ENCODE measurements around the gene SGCD.

The SGCD gene

DNA sequence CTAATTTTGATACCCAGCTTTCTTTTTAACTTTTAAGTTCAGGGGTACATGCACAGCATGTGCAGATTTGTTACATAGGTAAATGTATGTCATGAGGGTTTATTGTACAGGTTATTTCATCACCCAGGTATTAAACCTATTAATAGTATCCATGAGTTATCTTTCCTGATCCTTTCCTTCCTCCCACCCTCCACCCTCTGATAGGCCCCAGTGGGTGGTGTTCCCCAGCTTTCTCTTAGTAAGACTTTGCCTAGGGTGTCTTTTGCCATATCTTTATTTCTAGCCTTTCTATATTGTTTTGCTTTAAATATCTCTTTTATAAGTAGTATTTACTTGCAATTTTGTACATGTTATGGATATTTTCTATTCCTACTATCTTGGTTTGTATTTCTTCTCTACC is 243.7 kb downstream of the SGCD start:
- H2AFZ ChIP-seq (ENCODE audit: low read depth, low read length) = no peak overlapping the region
- H3K14ac ChIP-seq (ENCODE audit: low read length in 2 of 2) = no peak overlapping the region
- H2BK15ac ChIP-seq (ENCODE audit: low read depth, poor library complexity, severe bottlenecking) = no peak overlapping the region
- no peaks in the 10 kb centered on the region for H3K79me1 ChIP-seq (replicated peaks; ENCODE audit: low read length, poor library complexity, severe bottlenecking)
- no peak overlapping the region for H2BK5ac ChIP-seq (ENCODE audit: low read depth, low read length, poor library complexity, severe bottlenecking)
- no peaks in the 10 kb centered on the region for H3K9me3 ChIP-seq (ENCODE audit: control insufficient read depth, low read length)
- no peak overlapping the region for H4K91ac ChIP-seq (ENCODE audit: low read length)
- H4K8ac ChIP-seq (ENCODE audit: low read length) = no peak overlapping the region
- H3K4ac ChIP-seq (ENCODE audit: low read depth in 1 of 2, low read length in 2 of 2) = no peak overlapping the region
- no peak overlapping the region for H2AK5ac ChIP-seq (ENCODE audit: low read length, severe bottlenecking)
- H3K36me3 ChIP-seq (ENCODE audit: control insufficient read depth in 1 of 2, insufficient read depth in 2 of 2, low read depth in 1 of 2, low read length in 2 of 2) = no peaks in the 10 kb centered on the region
- no peaks in the 10 kb centered on the region for H3K27me3 ChIP-seq (ENCODE audit: control insufficient read depth in 1 of 2, insufficient read depth in 1 of 2, low read length in 2 of 2)
- H3K4me3 ChIP-seq (ENCODE audit: insufficient read depth in 1 of 2, low read depth in 1 of 2, low read length in 2 of 2) = no peak overlapping the region
- H3K4me1 ChIP-seq (ENCODE audit: control insufficient read depth, insufficient read depth, low read depth, low read length) = no peaks in the 10 kb centered on the region
- H3K9ac ChIP-seq (ENCODE audit: low read length) = no peak overlapping the region
- no peak for DNase-seq
- H3K4me2 ChIP-seq (ENCODE audit: low read length, poor library complexity, severe bottlenecking) = no peak overlapping the region
- no peak overlapping the region for H2BK12ac ChIP-seq (ENCODE audit: low read length in 2 of 2)
- H2BK120ac ChIP-seq (ENCODE audit: low read depth, low read length) = no peak overlapping the region
- no peak overlapping the region for H3K23ac ChIP-seq (ENCODE audit: low read length in 2 of 2)
- H3K27ac ChIP-seq (ENCODE audit: low read length, poor library complexity, severe bottlenecking) = no peak overlapping the region
- H3K18ac ChIP-seq (ENCODE audit: low read depth in 1 of 2, low read length in 2 of 2) = no peak overlapping the region

DNA sequence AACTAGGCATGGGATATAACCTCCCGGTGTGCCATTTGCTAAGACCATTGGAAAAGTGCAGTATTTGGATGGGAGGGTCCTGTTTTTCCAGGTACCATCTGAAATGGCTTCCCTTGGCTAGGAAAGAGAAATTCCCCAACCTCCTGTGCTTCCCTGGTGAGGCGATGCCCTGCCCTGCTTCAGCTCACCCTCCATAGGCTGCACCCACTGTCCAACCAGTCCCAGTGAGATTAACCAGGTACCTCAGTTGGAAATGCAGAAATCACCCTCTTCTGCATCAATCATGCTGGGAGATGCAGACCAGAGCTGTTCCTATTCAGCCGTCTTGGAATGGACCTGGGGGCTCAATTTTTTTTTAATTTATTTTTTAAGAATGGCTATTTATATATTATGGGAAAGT is 254.8 kb downstream of the SGCD start:
- Histone ChIP-seq H3K18ac (ENCODE audit: low read depth in 1 of 2, low read length in 2 of 2) (no peak overlapping the region), H4K91ac (ENCODE audit: low read length) (no peak overlapping the region), H4K8ac (ENCODE audit: low read length) (no peak overlapping the region), H2BK15ac (ENCODE audit: low read depth, poor library complexity, severe bottlenecking) (no peak overlapping the region), H2BK120ac (ENCODE audit: low read depth, low read length) (no peak overlapping the region), H3K9me3 (ENCODE audit: control insufficient read depth, low read length) (no peaks in the 10 kb centered on the region), H3K9ac (ENCODE audit: low read length) (no peak overlapping the region), H3K27me3 (ENCODE audit: control insufficient read depth in 1 of 2, insufficient read depth in 1 of 2, low read length in 2 of 2) (no peaks in the 10 kb centered on the region), H3K4me1 (ENCODE audit: control insufficient read depth, insufficient read depth, low read depth, low read length) (no peaks in the 10 kb centered on the region), H3K14ac (ENCODE audit: low read length in 2 of 2) (no peak overlapping the region), H2BK12ac (ENCODE audit: low read length in 2 of 2) (no peak overlapping the region), H3K27ac (ENCODE audit: low read length, poor library complexity, severe bottlenecking) (no peak overlapping the region), H3K23ac (ENCODE audit: low read length in 2 of 2) (no peak overlapping the region), H3K4ac (ENCODE audit: low read depth in 1 of 2, low read length in 2 of 2) (no peak overlapping the region), H3K4me3 (ENCODE audit: insufficient read depth in 1 of 2, low read depth in 1 of 2, low read length in 2 of 2) (no peak overlapping the region), H2BK5ac (ENCODE audit: low read depth, low read length, poor library complexity, severe bottlenecking) (no peak overlapping the region), H3K36me3 (ENCODE audit: control insufficient read depth in 1 of 2, insufficient read depth in 2 of 2, low read depth in 1 of 2, low read length in 2 of 2) (no peaks in the 10 kb centered on the region), H2AK5ac (ENCODE audit: low read length, severe bottlenecking) (no peak overlapping the region), H2AFZ (ENCODE audit: low read depth, low read length) (no peak overlapping the region), H3K4me2 (ENCODE audit: low read length, poor library complexity, severe bottlenecking) (no peak overlapping the region), H3K79me1 (replicated peaks; ENCODE audit: low read length, poor library complexity, severe bottlenecking) (no peaks in the 10 kb centered on the region)
- no peak for DNase-seq
- 72% methylated on average over 3 of the region's 3 CpGs for WGBS

DNA sequence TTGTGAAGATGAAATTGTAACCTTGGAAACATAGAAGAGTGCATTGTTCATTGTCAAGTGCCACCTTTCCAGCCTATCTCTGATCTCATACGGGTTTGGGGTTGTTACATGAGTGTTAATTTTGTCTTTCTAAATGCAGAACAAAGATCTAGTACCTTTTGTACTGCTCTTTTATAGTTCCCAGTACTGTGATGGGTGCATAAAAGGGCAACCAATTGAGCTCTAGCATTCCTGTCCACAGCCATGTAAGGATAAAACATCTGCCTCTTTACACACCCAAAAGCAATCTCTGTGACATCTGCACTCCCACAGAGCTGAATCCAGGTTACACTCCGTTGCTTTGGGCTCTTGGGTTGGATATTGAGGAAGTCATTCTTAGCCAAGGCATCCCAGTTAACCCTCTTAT is 255.2 kb downstream of the SGCD start:
- Histone ChIP-seq H4K8ac (ENCODE audit: low read length) (no peak overlapping the region), H3K4me3 (ENCODE audit: insufficient read depth in 1 of 2, low read depth in 1 of 2, low read length in 2 of 2) (no peak overlapping the region), H3K27ac (ENCODE audit: low read length, poor library complexity, severe bottlenecking) (no peak overlapping the region), H3K4ac (ENCODE audit: low read depth in 1 of 2, low read length in 2 of 2) (no peak overlapping the region), H3K4me2 (ENCODE audit: low read length, poor library complexity, severe bottlenecking) (no peak overlapping the region), H3K14ac (ENCODE audit: low read length in 2 of 2) (no peak overlapping the region), H2BK12ac (ENCODE audit: low read length in 2 of 2) (no peak overlapping the region), H3K4me1 (ENCODE audit: control insufficient read depth, insufficient read depth, low read depth, low read length) (no peaks in the 10 kb centered on the region), H3K36me3 (ENCODE audit: control insufficient read depth in 1 of 2, insufficient read depth in 2 of 2, low read depth in 1 of 2, low read length in 2 of 2) (no peaks in the 10 kb centered on the region), H2AFZ (ENCODE audit: low read depth, low read length) (no peak overlapping the region), H2BK15ac (ENCODE audit: low read depth, poor library complexity, severe bottlenecking) (no peak overlapping the region), H4K91ac (ENCODE audit: low read length) (no peak overlapping the region), H3K9me3 (ENCODE audit: control insufficient read depth, low read length) (no peaks in the 10 kb centered on the region), H2BK120ac (ENCODE audit: low read depth, low read length) (no peak overlapping the region), H2BK5ac (ENCODE audit: low read depth, low read length, poor library complexity, severe bottlenecking) (no peak overlapping the region), H3K9ac (ENCODE audit: low read length) (no peak overlapping the region), H3K18ac (ENCODE audit: low read depth in 1 of 2, low read length in 2 of 2) (no peak overlapping the region), H3K23ac (ENCODE audit: low read length in 2 of 2) (no peak overlapping the region), H2AK5ac (ENCODE audit: low read length, severe bottlenecking) (no peak overlapping the region), H3K27me3 (ENCODE audit: control insufficient read depth in 1 of 2, insufficient read depth in 1 of 2, low read length in 2 of 2) (no peaks in the 10 kb centered on the region), H3K79me1 (replicated peaks; ENCODE audit: low read length, poor library complexity, severe bottlenecking) (no peaks in the 10 kb centered on the region)
- 29% methylated on average over 1 of the region's 2 CpGs for WGBS
- no peak for DNase-seq

DNA sequence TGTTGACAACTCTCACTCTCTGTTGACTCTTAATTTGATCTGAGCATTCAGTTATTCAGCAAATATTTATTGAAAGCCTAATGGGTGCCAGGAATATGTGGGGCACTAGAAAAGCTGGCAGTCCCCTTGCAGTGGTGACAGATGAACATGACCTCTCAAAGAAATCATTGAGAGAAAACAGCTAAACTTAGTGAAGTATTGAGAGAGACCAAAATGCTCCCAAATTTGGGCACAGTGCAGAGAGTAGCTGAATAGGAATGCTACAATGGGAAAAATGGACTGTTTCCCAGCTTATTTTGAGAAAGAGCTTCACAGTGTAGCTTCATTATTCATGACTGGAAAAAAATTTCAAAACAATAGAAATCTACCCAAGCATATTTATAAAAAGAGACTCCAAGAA is 257.9 kb downstream of the SGCD start:
- Histone ChIP-seq H3K18ac (ENCODE audit: low read depth in 1 of 2, low read length in 2 of 2) (no peak overlapping the region), H3K14ac (ENCODE audit: low read length in 2 of 2) (no peak overlapping the region), H2AFZ (ENCODE audit: low read depth, low read length) (no peak overlapping the region), H3K27me3 (ENCODE audit: control insufficient read depth in 1 of 2, insufficient read depth in 1 of 2, low read length in 2 of 2) (no peaks in the 10 kb centered on the region), H3K36me3 (ENCODE audit: control insufficient read depth in 1 of 2, insufficient read depth in 2 of 2, low read depth in 1 of 2, low read length in 2 of 2) (peaks cover 0 to 3% of the 10 kb centered on the region in 2 experiments), H3K79me1 (replicated peaks; ENCODE audit: low read length, poor library complexity, severe bottlenecking) (no peaks in the 10 kb centered on the region), H3K9me3 (ENCODE audit: control insufficient read depth, low read length) (no peaks in the 10 kb centered on the region), H3K4me3 (ENCODE audit: insufficient read depth in 1 of 2, low read depth in 1 of 2, low read length in 2 of 2) (no peak overlapping the region), H2BK12ac (ENCODE audit: low read length in 2 of 2) (no peak overlapping the region), H4K8ac (ENCODE audit: low read length) (no peak overlapping the region), H3K27ac (ENCODE audit: low read length, poor library complexity, severe bottlenecking) (no peak overlapping the region), H2BK5ac (ENCODE audit: low read depth, low read length, poor library complexity, severe bottlenecking) (no peak overlapping the region), H2AK5ac (ENCODE audit: low read length, severe bottlenecking) (no peak overlapping the region), H3K4ac (ENCODE audit: low read depth in 1 of 2, low read length in 2 of 2) (no peak overlapping the region), H3K4me1 (ENCODE audit: control insufficient read depth, insufficient read depth, low read depth, low read length) (no peaks in the 10 kb centered on the region), H4K91ac (ENCODE audit: low read length) (no peak overlapping the region), H2BK120ac (ENCODE audit: low read depth, low read length) (no peak overlapping the region), H3K23ac (ENCODE audit: low read length in 2 of 2) (no peak overlapping the region), H3K9ac (ENCODE audit: low read length) (no peak overlapping the region), H3K4me2 (ENCODE audit: low read length, poor library complexity, severe bottlenecking) (no peak overlapping the region), H2BK15ac (ENCODE audit: low read depth, poor library complexity, severe bottlenecking) (no peak overlapping the region)
- no peak for DNase-seq

Measured in mesenchymal stem cell (in vitro differentiated cells and primary cell).